ENCODE results near the gene AP2S1. TPM values are rescaled to one million over a fixed set of nuclear protein-coding genes. Genes with fewer than 3 reads are reported as not detected.

AP2S1 gene
- total RNA-seq, 1 experiment from 2014 or later = 330 TPM

DNA sequence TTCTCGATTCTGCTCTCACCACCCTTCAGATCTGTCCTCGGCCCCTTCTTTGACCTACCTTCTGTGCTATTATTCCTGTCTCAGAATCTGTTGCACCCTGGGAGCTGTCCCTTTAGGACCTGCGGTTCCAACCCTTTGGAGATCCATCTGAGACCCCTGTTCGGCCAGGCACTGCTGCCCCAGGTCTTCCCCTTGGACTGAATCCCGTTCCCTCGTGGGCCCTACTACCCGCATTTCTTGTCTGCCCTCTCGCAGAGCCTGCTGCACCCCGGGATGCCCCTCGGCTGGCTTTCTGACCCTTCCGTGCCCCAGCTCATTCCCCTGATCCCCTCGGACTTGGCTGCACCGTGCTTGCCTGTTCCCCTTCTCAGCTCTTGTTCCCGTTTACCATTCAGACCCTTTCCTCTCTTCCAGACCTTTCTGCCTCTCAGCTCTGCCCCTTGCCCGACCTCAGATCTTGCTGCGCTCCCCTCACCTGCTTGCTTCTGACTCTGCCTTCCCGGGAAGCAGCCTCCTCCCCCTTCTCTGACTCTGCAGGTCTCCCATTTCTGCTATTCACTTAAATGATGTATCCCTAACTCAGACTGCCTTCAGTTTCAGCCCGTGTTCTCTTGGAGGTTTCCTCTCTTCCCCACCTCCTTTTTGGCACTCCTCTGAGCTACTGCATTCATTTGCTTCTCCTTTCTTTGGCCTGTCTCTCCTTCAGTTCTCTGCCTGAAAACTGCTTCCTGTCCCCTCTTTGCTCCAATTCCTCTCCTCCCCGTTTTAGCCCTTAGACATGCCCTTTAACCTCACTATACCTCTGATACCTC, 11.3 kb upstream of the AP2S1 start:
- POLR2A ChIA-PET (ENCODE audit: unreplicated experiment) = interaction anchor here (0.6 kb wide), 1 partner anchor 1698 kb away, joined by 3 read pairs; no protein-coding TSS in a partner anchor

DNA sequence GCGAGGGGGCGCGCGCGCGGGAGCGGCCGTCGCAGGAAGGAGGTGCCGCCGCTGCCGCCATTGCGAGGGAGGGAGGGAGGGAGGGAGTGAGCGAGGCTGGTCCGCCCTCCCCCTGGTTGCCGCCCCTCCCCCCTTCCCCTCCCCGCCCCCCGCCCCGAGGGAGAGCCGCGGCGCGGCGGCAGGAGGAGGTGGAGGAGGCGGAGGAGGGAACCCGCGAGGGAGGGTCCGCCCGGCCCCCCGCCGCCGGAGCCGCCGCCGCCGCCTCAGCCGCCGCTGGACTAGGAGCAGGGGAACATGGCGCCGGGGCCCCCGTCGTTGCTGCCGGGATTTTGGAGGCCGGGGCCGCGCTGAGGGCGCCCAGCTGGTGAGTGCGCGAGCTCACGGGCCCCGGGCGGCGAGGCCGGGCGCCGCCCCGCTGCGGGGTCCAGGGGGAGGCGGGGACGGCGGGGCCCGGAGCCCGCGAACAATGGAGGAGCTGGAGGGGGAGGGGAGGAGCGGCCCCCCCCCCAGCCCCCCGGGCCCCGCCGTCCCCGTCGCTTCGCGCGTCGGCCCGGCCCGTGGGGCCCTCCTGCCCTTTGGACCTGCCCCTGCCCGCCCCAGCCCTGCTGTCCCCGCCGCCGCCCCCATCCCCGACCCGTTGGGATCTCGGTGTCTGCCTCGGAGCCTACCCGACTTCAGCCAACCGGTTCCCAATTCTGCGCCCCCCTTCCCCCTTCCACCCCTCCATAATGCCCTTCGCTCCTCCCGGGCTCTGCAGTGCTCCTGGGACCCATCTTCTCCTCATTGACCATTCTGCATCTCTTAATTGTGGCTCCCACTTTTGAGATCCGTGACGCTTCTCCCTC, 10.4 kb upstream of the AP2S1 start, which contains the start of gene ARHGAP35:
TSS of gene ARHGAP35 (plus strand) at position 152 of the 845 bp plus-strand sequence. CDS start 57,679 bp downstream, outside the sequence.
- Histone ChIP-seq H3K27ac (ENCODE audit: low read length) (peak within 1 kb of the TSS; percentile 90), H2AFZ (ENCODE audit: low read length) (peak within 1 kb of the TSS; percentile 91), H3K9me2 (replicated peaks; ENCODE audit: low read length) (no peaks in the 10 kb centered on the region), H3K4me3 (ENCODE audit: low read length) (peak within 1 kb of the TSS; percentile 97), H4K20me1 (ENCODE audit: low read length) (peaks cover 23% of the 10 kb centered on the region; the same call in 1 of the 2 replicates), H3K4me1 (ENCODE audit: insufficient read depth, low read length) (peaks cover 48% of the 10 kb centered on the region), H3K79me2 (ENCODE audit: low read length) (peaks cover 48% of the 10 kb centered on the region), H3K36me3 (ENCODE audit: low read depth, low read length) (no peaks in the 10 kb centered on the region; the same call in 1 of the 2 replicates), H3K9me3 (ENCODE audit: low read length) (no peaks in the 10 kb centered on the region), H3K4me2 (ENCODE audit: low read length) (peak within 1 kb of the TSS; percentile 99), H3K27me3 (ENCODE audit: low read length) (no peaks in the 10 kb centered on the region), H3K9ac (ENCODE audit: low read length) (peak within 1 kb of the TSS; percentile 93), H3F3A (ENCODE audit: low read length, unreplicated experiment) (peaks cover 5% of the 10 kb centered on the region)
- intact Hi-C loops (cut with micrococcal nuclease) = loop anchor here (10.0 kb wide), 1 partner anchor 64 kb away; no protein-coding TSS in a partner anchor
- no peak; the same call in 1 of the 2 replicates for ATAC-seq
- CTCF ChIA-PET = interaction anchor here (0.5 kb wide), 1 partner anchor 63 kb away, joined by 6 read pairs; no protein-coding TSS in a partner anchor
- TF ChIP-seq EZH2 (IDR thresholded peaks at IDR 0.05; ENCODE audit: low read length, unreplicated experiment) (no peak), EZH2phosphoT487 (IDR thresholded peaks at IDR 0.05; ENCODE audit: borderline replicate concordance, low read length) (no peak)
- TF ChIP-seq, protein P1, sequence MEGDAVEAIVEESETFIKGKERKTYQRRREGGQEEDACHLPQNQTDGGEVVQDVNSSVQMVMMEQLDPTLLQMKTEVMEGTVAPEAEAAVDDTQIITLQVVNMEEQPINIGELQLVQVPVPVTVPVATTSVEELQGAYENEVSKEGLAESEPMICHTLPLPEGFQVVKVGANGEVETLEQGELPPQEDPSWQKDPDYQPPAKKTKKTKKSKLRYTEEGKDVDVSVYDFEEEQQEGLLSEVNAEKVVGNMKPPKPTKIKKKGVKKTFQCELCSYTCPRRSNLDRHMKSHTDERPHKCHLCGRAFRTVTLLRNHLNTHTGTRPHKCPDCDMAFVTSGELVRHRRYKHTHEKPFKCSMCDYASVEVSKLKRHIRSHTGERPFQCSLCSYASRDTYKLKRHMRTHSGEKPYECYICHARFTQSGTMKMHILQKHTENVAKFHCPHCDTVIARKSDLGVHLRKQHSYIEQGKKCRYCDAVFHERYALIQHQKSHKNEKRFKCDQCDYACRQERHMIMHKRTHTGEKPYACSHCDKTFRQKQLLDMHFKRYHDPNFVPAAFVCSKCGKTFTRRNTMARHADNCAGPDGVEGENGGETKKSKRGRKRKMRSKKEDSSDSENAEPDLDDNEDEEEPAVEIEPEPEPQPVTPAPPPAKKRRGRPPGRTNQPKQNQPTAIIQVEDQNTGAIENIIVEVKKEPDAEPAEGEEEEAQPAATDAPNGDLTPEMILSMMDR (conservative IDR thresholded peaks at IDR 0.05; ENCODE audit: low read depth, low read length) = no peak
- POLR2A ChIA-PET (ENCODE audit: unreplicated experiment) = interaction anchor here (0.6 kb wide), 1 partner anchor 1699 kb away, joined by 3 read pairs; no protein-coding TSS in a partner anchor
- BruUV-seq (replicated peaks) = no TSS peak
- DNase-seq = peak; percentile 78

More for the DNA sequence above, 11.3 kb upstream of the AP2S1 start:
- peak overlapping the region; percentile 69 for H3K9ac ChIP-seq (ENCODE audit: low read length)
- TF ChIP-seq, protein P1 (conservative IDR thresholded peaks at IDR 0.05; ENCODE audit: low read depth, low read length) = no peak
- TF ChIP-seq EZH2phosphoT487 (IDR thresholded peaks at IDR 0.05; ENCODE audit: borderline replicate concordance, low read length) (no peak), EZH2 (IDR thresholded peaks at IDR 0.05; ENCODE audit: low read length, unreplicated experiment) (no peak)
- H3K9me3 ChIP-seq (ENCODE audit: low read length) = no peaks in the 10 kb centered on the region
- peaks cover 49% of the 10 kb centered on the region for H3K4me1 ChIP-seq (ENCODE audit: insufficient read depth, low read length)
- H3K4me2 ChIP-seq (ENCODE audit: low read length) = peak overlapping the region; percentile 99
- H3K9me2 ChIP-seq (replicated peaks; ENCODE audit: low read length) = no peaks in the 10 kb centered on the region
- peak overlapping the region; percentile 72 for H3K27ac ChIP-seq (ENCODE audit: low read length)
- peaks cover 23% of the 10 kb centered on the region; the same call in 1 of the 2 replicates for H4K20me1 ChIP-seq (ENCODE audit: low read length)
- no peak overlapping the region for H2AFZ ChIP-seq (ENCODE audit: low read length)
- intact Hi-C loops (cut with micrococcal nuclease) = loop anchor here (10.0 kb wide), 1 partner anchor 63 kb away; no protein-coding TSS in a partner anchor
- peaks cover 5% of the 10 kb centered on the region for H3F3A ChIP-seq (ENCODE audit: low read length, unreplicated experiment)
- ATAC-seq (no peak), DNase-seq (peak; percentile 28)
- H3K4me3 ChIP-seq (ENCODE audit: low read length) = peak overlapping the region; percentile 97
- peaks cover 55% of the 10 kb centered on the region for H3K79me2 ChIP-seq (ENCODE audit: low read length)
- no peaks in the 10 kb centered on the region for H3K27me3 ChIP-seq (ENCODE audit: low read length)
- H3K36me3 ChIP-seq (ENCODE audit: low read depth, low read length) = no peaks in the 10 kb centered on the region
- CTCF ChIA-PET = no interaction called here
- TSS peak; percentile 29 for BruUV-seq (replicated peaks)
